Lower lobe of right lung (tissue), 2 donors: ENCODE measurements around the gene NGDN. TPM values are rescaled to one million over a fixed set of nuclear protein-coding genes. Genes with fewer than 3 reads are reported as not detected.

Experiments
- ATAC-seq, 2 donors: fragments of 200-7000 bp; cut with Tn5 transposase; one replicate each; pipeline ENCODE4 v1.9.1; 2020 to 2022; ENCODE audit warnings: mild to moderate bottlenecking in 2 of 2, moderate library complexity in 2 of 2
- DNase-seq: peaks from one replicate; pipeline ENCODE4 v3.0.0-alpha.2; 2020
- H3K27ac ChIP-seq: fragments of 200-600 bp; one replicate; pipeline ENCODE4 v1.8.0; 2022
- H3K27me3 ChIP-seq: fragments of 200-600 bp; one replicate; pipeline ENCODE4 v1.8.0; 2022; ENCODE audit warnings: low read depth
- H3K36me3 ChIP-seq: fragments of 200-600 bp; one replicate; pipeline ENCODE4 v1.8.0; 2022; ENCODE audit warnings: mild to moderate bottlenecking
- H3K4me1 ChIP-seq: fragments of 200-600 bp; one replicate; pipeline ENCODE4 v1.8.0; 2022
- H3K4me3 ChIP-seq: fragments of 200-600 bp; one replicate; pipeline ENCODE4 v1.8.0; 2022; ENCODE audit warnings: mild to moderate bottlenecking
- H3K9me3 ChIP-seq: fragments of 200-600 bp; one replicate; pipeline ENCODE4 v1.8.0; 2022
- intact Hi-C: fragments of 100-400 bp; cut with DNase I; formaldehyde crosslinking; loops from one replicate; pipeline ENCODE4 v1.11.0; 2022
- total RNA-seq: library from RNA; stranded (reverse); fragmentation: NEBNext Ultra II Directional; extraction: Animal tissue kit (Norgen Biotek cat#: 25700); gene quantifications from one replicate; pipeline ENCODE4 v1.2.1, GENCODE V29; 2021
- TF ChIP-seq, protein P1 (sequence below): fragments of 200-600 bp; IDR thresholded peaks from one replicate; pipeline ENCODE4 v1.8.0; 2022; ENCODE audit warnings: antibody characterized with exemption, mild to moderate bottlenecking
- donor health status: DM: no; HTN: yes; CAD: no; lungs with severe emphysema.

Gene NGDN
- total RNA-seq, 1 donor from 2014 or later = 33.3 TPM

DNA sequence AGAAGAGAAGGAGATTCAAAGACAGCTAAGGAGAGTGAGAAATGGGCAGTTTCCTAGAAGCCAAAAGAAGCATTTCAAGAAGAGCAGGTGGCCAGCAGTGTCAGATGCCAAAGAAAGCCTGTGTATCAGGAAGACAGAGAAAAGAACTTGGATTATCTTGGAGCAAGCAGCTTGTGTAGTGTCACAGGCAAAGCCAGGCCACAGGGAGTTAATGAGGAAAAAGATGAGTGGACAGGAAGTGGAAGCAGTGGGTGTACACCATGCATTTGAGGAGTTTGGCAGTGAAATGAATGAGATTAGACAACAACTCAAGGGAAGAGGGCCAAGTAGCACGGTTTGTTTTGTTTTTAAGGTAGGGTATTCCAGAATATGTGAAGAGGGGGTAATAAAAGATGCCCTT lies 28.4 kb upstream of the NGDN start:
- Histone ChIP-seq H3K4me3 (no peak overlapping the region), H3K27me3 (no peaks in the 10 kb centered on the region), H3K27ac (no peak overlapping the region), H3K9me3 (no peaks in the 10 kb centered on the region), H3K36me3 (no peaks in the 10 kb centered on the region), H3K4me1 (no peaks in the 10 kb centered on the region)
- ATAC-seq = no peak
- TF ChIP-seq, protein P1, sequence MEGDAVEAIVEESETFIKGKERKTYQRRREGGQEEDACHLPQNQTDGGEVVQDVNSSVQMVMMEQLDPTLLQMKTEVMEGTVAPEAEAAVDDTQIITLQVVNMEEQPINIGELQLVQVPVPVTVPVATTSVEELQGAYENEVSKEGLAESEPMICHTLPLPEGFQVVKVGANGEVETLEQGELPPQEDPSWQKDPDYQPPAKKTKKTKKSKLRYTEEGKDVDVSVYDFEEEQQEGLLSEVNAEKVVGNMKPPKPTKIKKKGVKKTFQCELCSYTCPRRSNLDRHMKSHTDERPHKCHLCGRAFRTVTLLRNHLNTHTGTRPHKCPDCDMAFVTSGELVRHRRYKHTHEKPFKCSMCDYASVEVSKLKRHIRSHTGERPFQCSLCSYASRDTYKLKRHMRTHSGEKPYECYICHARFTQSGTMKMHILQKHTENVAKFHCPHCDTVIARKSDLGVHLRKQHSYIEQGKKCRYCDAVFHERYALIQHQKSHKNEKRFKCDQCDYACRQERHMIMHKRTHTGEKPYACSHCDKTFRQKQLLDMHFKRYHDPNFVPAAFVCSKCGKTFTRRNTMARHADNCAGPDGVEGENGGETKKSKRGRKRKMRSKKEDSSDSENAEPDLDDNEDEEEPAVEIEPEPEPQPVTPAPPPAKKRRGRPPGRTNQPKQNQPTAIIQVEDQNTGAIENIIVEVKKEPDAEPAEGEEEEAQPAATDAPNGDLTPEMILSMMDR = no peak
- DNase-seq = no peak
- intact Hi-C loops = no loop called here

DNA sequence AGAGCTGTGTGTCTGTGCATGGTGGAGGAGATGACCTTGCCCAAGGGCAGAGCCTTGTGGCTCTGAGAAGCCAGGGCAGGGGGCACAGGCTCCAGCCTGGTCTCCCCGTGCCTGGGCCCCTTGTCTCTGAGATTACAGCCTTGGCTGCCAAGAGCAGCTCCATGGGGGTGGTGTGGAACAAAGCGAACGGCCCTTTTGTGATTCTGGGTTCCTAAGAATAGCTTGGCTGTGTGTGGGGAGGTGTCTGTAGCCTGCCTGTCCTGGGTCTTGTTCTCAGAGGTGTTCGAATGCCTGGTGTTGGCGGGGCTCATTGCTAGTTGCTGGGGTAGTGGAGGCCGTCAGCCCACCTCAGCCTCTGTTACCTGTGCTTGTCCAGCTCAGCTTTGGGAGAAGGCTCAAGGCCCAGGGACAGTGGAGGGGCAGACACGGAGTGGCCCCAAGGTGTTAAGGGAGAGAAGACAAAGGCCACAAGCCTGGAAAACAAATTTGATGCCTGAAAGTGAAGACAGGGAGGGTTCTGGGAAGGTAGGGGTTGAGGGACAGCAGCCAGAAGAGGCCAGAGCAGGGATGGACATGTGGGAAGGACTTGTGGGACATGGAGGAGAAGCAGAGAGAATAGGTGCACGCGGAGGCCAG lies 26.7 kb upstream of the NGDN start:
- Histone ChIP-seq H3K4me1 (no peaks in the 10 kb centered on the region), H3K9me3 (no peaks in the 10 kb centered on the region), H3K27ac (no peak overlapping the region), H3K4me3 (no peak overlapping the region), H3K36me3 (no peaks in the 10 kb centered on the region), H3K27me3 (no peaks in the 10 kb centered on the region)
- intact Hi-C loops = no loop called here
- no peak for DNase-seq
- TF ChIP-seq, protein P1 = no peak
- no peak for ATAC-seq

DNA sequence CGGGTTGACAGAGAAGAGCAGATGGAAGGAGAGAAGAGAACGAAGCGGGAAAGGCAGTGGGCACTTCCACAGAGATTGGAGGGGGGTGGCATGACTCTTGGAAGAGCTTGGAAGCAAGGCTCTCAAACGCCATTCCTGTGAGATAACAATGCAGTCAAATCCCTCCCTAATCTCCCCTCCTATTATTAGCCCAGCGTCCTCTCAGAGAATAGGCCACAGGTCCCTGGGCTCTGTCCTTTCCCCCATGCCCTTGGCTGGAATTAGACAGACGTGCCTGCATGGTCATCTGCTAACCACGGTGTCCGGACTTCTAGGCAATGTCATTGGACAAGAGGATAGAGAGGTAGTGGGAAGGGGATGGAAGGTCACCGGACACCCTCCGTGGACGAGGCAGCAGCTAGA lies 26.1 kb upstream of the NGDN start:
- no peaks in the 10 kb centered on the region for H3K36me3 ChIP-seq
- DNase-seq (no peak), ATAC-seq (no peak)
- H3K27me3 ChIP-seq = no peaks in the 10 kb centered on the region
- no peak overlapping the region for H3K4me3 ChIP-seq
- no peak overlapping the region for H3K27ac ChIP-seq
- TF ChIP-seq, protein P1 = no peak
- intact Hi-C loops = no loop called here
- no peaks in the 10 kb centered on the region for H3K4me1 ChIP-seq
- H3K9me3 ChIP-seq = no peaks in the 10 kb centered on the region

DNA sequence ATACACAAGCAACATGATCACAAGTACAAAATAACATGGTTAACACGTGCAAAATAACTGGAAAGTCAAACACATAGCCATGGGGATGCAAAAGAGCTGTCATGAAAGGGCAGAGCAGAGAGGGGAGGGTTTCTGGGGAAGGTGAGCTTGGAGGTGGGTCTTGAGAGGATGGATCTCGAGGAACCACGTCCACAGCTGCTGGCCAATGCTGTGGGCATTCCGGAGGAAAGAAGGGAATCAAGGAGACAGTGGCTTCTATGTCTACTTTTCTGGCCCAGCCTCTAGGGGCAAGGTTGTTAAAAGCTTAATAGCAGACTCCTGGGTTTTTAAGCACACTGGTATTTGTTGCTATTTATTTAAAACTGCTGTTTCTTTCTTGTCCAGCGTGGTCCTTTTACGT lies 25.6 kb upstream of the NGDN start:
- Histone ChIP-seq H3K27ac (no peak overlapping the region), H3K4me3 (no peak overlapping the region), H3K9me3 (no peaks in the 10 kb centered on the region), H3K4me1 (no peaks in the 10 kb centered on the region), H3K27me3 (no peaks in the 10 kb centered on the region), H3K36me3 (no peaks in the 10 kb centered on the region)
- intact Hi-C loops = no loop called here
- TF ChIP-seq, protein P1 = no peak
- DNase-seq (no peak), ATAC-seq (no peak)

DNA sequence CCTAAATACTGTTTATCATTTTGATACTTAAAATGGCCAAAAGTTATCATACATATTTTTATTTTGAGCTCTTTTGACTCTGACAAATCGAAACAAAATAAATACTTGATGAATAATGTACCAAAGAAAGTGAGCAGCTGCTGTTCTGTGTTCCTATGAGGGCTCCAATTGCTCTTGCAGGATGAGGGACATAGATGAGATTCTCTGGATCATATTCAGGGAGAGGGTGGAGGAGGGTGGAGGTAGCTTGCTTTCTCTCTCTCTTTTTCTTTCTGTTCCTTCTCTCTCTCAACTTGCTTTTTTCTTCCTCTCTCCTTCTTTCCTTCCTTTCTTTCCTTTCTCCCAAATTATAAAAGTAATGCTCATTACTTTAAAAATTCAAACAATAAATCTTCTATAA lies 25.2 kb upstream of the NGDN start:
- H3K27ac ChIP-seq = no peak overlapping the region
- TF ChIP-seq, protein P1 = no peak

More for the DNA sequence above, 25.2 kb upstream of the NGDN start:
- intact Hi-C loops = no loop called here
- Histone ChIP-seq H3K4me3 (no peak overlapping the region), H3K4me1 (no peaks in the 10 kb centered on the region), H3K9me3 (no peaks in the 10 kb centered on the region), H3K27me3 (no peaks in the 10 kb centered on the region), H3K36me3 (no peaks in the 10 kb centered on the region)
- DNase-seq = no peak
- ATAC-seq = no peak
